GM18502 (cell line): ENCODE results near the gene NT5M.

Experiments
- ATAC-seq: cut with Tn5 transposase; IDR thresholded peaks from one replicate; pipeline ENCODE4 v1.9.1; 2021; ENCODE audit warnings: mild to moderate bottlenecking; ENCODE audit not compliant: unreplicated experiment, poor library complexity

NT5M gene

DNA sequence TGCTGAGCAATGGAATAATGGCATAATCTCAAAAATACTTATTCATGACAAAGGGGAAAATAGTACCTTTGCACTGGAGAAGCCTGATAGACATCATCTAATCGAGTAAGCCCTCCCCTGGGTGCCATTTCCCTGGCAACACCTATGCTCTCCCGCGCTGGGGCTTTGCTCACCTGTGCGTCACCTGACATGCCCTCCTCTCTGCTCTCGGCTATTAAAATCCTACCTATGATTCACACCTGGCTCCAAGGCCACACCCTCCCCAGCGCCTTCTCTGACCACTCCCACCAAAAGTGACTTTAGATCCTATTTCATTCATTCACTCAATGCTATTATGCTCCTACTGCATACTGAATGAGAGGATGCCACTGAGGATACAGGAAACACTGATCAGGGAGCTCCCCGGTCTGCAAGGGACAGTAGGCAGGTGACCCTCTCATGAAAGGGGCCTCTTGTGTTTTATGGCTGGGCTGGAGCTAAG lies 83.9 kb downstream of the NT5M start:
- no peak for ATAC-seq

DNA sequence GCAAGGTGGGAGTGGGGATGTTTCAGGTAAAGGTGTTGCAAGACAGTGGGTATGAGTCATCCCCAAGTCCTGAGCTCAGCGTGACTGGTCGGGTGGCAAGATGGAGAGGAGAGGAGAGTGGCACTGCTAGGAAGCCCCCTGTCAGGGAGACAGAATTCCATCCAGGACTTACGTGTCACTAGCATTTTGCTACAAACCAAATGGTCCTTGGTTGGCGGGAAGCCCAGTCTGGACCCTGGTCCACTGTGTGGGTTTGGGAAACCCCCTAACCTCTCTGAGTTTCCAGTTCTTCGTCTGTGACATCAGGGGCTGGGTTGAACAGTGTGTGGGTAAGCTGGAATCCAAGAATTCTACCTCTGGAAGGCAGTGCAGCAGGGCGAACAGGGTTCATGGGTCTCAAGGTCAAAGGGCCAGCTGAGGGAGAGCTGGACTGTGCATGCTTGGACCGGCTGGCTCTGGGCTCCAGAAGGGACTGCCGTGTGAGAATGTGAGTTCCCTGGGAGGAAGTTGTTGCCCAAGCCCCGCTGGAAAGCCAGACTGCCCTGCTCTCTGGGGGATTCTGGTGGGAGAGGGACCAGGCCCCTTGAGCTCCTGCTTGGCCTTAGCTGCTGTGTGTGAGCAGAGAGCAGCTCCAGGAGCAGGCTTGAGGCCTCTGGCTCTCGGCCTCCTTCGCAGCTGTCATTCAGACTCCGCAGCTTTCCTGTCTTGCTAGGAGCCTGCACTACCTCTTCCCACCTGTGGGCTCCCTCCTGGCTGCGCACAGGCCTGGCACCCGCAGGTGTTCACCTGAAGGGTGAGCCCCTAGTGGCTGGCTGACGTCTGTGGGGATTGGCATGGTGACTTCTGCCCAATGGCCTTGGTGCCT lies 84.6 kb downstream of the NT5M start:
- ATAC-seq = no peak

DNA sequence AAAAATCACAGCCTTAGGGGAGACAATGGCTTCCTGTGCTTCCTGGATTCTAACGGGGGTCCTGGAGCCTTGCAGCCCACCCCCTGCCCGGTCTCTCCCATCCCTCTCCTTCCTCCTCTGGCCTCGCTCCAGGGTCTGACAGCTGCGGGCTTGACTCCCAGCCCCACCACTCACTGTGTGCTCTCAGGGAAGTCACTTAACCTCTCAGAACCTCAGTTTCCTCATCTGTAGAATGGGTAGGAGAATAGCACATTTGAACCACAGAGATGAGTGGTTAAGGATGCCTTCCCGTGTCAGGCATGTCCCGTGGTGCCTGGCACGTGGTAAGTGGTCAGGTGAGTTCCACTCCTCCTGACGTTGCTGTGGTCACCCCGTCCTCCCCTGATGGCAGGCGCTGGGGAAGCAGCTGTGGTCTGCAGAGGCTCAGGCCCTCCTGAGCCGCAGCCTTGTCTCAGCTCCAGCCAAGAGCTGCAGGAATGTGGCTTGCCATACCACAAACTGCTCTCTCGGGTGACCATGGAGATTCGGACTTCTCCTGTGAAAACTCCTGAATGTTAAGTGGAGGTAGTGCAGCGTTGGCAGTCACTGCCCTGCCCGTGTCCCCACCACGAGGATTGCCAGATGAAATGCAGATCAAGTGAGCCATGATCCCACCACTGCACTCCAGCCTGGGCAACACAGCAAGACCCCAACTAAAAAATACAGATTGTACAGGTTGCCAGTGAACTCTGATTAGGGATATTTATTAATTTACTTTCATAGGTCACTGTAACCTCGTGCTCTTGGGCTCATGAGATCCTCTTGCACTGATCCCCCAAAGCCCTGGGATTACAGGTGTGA lies 85.7 kb downstream of the NT5M start:
- ATAC-seq = no peak

DNA sequence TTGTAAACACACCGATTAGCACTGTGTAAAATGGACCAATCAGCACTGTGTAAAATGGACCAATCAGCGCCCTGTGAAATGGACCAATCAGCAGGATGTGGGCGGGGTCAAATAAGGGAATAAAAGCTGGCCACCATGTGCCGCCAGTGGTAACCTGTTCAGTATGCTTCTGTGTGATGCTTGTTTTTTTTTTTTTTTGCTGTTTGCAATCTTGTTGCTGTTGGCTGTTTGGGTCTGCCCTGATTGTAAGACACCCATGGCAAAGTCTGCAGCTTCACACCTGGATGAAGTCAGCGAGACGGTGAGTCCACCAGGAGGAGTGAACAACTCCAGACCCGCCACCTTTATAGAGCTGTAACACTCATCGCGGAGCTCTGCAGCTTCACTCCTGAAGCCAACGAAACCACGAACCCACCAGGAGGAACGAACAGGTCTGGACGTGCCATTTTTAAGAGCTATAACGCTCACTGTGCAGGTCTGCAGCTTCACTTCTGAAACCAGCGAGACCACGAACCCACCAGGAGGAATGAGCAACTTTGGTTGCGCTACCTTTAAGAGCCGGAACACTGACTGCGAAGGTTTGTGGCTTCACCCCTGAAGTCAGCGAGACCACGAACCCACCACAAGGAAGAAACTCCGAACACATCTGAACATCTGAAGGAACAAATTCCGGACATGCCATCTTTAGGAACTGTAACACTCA lies 88.6 kb downstream of the NT5M start:
- ATAC-seq = no peak

DNA sequence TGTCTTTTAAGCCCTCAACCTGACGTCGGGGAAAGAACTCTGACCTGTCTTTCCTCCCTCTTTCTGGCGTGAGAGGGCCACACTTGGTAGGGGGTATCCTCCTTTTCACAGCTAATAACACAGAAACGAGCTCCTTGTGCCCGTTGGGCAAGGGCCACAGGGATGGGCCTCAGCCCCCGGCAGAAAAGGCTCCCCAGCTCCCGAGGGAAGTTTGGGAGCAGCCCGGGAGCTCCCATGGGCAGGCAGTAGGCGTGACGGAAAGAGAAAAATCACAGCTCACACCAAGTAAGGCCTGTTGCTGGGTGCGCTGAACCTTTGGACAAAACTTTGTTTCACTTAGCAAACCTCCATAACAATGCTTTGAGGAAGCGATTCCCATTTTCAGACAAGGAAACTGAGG lies 90.8 kb downstream of the NT5M start:
- no peak for ATAC-seq

DNA sequence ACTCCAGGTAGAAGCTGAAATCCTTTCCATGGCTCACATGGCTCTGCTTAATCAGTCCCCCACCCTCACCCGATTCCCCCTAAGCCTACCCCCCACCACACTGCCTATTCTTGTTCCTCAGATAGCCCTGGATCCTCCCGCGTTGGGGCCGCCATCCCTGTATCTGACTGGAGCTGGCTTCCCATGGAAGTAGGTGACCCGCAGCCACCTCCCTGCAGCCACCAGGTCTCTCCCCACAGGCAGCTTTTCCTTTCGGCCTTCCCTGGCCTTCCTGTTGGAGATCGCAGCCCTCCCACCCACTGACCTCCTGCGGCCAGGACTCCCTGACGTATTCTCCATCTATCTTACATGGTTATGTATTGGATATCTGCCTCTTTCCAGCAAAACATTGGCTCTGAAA lies 91.3 kb downstream of the NT5M start:
- ATAC-seq = no peak

DNA sequence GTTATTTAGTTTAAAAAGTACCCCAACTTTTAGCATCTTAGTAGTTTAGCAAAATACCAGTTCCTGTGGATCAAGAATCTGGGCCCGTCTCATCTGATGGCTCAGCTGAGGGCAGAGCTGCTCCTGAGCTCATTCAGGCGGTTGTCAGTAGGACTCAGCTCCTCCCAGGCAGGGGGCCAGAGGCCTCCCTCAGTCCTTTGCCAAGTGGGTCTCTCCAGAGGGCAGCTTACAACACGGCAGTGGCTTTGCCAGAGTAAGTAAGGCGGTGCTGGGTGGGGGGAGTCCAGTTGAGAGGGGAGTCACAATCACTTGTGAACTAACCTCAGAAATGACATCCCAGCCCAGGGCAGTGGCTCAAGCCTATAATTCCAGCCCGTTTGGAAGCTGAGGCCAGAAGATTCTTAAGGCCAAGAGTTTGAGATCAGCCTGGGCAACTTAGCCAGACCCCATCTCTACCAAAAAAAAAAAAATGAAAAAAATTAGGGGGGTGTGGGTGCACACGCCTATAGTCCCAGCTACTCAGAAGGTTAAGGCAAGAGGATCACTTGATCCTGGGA lies 92.2 kb downstream of the NT5M start:
- ATAC-seq = no peak

DNA sequence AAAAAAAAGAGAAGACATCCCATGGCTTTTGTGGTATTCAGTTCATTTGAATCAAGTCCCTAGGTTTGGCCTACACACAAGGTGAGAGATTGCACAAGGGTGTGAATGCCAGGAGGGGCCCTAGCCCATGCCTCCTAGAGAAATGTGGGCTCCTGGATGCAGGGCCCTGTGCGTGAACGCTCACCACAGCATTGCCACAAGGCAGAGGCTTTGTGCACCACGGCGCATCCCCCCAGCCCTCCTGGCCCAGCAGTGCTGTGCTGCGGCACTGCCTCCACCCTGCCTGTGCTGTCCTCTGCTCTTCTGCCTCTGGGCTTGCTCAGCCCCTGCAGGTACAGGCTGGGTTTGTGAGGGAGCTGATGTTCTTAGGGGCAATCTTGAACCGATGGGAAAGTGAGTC lies 92.7 kb downstream of the NT5M start:
- ATAC-seq = no peak
